Right ventricle myocardium inferior (tissue), 1 donor: ENCODE measurements around the gene AQP7. TPM values are rescaled to one million over a fixed set of nuclear protein-coding genes. Genes with fewer than 3 reads are reported as not detected.
"Not testable (repeated sequence)": the region's sequence is repeated elsewhere in the genome, so short reads cannot be mapped to it uniquely, and the experiment has no call there.

ENCODE experiments used
- ATAC-seq: fragments of 200-7000 bp; cut with Tn5 transposase; one replicate; pipeline ENCODE4 v1.9.1; 2020; ENCODE audit warnings: mild to moderate bottlenecking, moderate library complexity
- DNase-seq: peaks from one replicate; pipeline ENCODE4 v3.0.0; 2021; ENCODE audit errors: missing footprints
- intact Hi-C: fragments of 100-400 bp; cut with DNase I; formaldehyde crosslinking; loops from one replicate; pipeline ENCODE4 v1.11.0; 2022
- total RNA-seq: library from RNA; stranded (reverse); fragmentation: NEBNext Ultra II Directional; extraction: Animal tissue kit (Norgen Biotek cat#: 25700); gene quantifications from one replicate; pipeline ENCODE4 v1.2.1, GENCODE V29; 2021
- donor health status: DM: no; HTN: yes; CAD: no; lungs with severe emphysema.

Gene AQP7
- total RNA-seq, 1 donor from 2014 or later: 147 TPM

DNA sequence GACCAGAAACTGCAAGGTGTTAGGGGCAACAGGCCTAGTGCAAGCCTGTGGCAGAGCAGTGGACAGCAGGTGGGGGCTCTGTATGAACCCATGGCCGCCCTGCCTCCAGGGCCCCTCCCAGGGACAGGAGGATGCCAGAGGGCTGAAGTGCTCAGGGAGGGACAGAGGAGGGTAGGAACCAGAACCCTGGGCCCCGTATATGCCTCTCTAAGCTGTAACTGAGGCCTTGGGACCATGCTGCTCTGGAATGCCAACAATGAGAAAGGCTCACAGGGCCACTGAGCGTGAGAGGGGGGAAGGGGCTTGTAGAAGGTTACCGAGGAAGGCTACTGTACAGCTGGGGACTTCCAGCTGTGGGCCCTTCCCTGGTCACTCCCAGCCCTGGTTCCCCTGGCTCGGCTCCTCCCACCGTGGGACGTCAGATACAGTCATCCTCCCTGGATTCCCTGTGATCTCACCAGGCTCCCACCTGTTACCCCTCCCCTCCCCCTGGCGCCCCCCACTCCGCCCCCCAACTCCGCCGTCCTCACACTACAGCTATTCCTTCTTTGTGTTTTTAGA, 21.1 kb downstream of the AQP7 start:
- DNase-seq (no peak), ATAC-seq (peak; percentile 65)

GRCh38 chr9:33380390-33381094, 21.8 kb downstream of the AQP7 start:
- ATAC-seq (peak; percentile 12), DNase-seq (no peak)
- intact Hi-C loops: no loop called here

More for the DNA sequence above, 21.1 kb downstream of the AQP7 start:
- intact Hi-C loops: no loop called here

DNA sequence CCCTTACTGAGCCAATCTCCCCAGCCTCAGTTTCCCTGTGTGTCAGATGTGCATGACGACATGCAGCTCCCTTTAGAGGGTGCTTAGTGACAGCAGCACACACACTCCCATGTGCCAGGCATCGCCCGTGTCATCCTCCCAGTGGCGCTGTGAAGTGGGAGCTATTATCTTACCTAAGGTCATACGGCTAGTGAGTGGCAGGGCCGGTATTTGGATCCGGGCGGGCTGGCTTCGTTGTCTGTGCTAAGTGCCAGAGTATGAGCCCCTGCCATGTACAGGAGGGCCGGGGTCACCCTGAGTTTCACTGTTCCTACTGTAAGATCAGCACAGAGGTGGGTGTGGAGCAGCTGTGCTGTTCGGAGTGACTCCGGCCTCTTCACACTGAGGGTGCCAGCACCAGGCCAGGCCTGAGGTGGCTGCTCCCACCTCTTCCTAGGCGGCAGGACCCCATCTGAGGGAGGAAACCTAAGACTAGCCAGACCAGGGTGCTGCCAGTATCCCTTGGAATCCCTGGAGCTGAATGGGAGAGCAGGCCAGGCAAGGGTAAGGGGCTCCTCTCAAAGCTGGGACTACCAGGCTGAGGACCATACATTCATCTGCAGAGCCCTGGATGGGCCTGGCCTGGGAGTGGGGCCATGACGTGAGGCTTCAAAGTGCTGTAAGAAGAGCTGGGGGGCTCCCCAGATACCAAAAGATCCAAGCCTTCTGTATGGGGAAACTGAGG, 22.5 kb downstream of the AQP7 start:
- DNase-seq (no peak), ATAC-seq (peak; percentile 42)
- intact Hi-C loops: loop anchor here (5.0 to 10.0 kb wide), 2 partner anchors 72 to 135 kb away; no protein-coding TSS in a partner anchor

- no peak for DNase-seq
- ATAC-seq: no peak
- intact Hi-C loops: loop anchor here (5.0 to 10.0 kb wide), 2 partner anchors 74 to 137 kb away; no protein-coding TSS in a partner anchor
Measured at GRCh38 chr9:33378121-33378795, 24.1 kb downstream of the AQP7 start.

DNA sequence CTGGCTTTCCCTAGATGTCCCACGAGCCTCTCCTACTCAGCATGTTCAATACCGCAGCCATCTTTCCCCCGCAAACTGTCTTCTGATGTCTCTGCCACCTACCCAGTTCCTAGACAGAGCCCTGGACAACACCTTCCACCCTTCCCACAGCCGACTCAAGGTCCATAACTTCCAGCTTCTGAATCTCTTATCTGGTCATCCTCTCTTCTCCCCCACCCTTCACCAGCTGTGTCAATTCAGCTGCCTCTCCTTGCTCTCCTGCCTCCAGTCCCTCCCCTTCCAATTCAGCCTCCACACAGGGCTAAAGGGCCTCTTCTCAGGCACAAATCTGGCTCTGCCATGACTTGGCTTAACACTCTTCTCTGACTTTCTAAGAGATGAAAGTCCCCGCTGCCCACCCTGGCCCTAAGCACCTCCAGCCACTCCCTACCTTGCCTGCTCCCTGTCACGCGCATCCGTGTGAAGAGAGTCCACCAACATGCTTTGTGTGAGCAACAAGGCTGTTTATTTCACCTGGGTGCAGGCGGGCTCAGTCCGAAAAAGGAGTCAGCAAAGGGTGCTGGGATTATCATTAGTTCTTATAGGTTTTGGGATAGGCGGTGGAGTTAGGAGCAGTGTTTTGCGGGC, 25.2 kb downstream of the AQP7 start:
- no peak for ATAC-seq
- intact Hi-C loops: loop anchor here (5.0 to 10.0 kb wide), 2 partner anchors 75 to 138 kb away; no protein-coding TSS in a partner anchor
- DNase-seq: no peak

GRCh38 chr9:33375841-33376321, 26.5 kb downstream of the AQP7 start:
- DNase-seq (no peak), ATAC-seq (no peak)
- intact Hi-C loops: loop anchor here (1.0 to 10.0 kb wide), 5 partner anchors 39 to 139 kb away; no protein-coding TSS in a partner anchor

- DNase-seq (no peak), ATAC-seq (peak; percentile 40)
- intact Hi-C loops: loop anchor here (1.0 to 10.0 kb wide), 5 partner anchors 40 to 139 kb away; no protein-coding TSS in a partner anchor
Measured at GRCh38 chr9:33375238-33375840, 27.0 kb downstream of the AQP7 start.

GRCh38 chr9:33374634-33375237, 27.6 kb downstream of the AQP7 start:
- intact Hi-C loops: loop anchor here (1.0 to 10.0 kb wide), 5 partner anchors 41 to 140 kb away; no protein-coding TSS in a partner anchor
- ATAC-seq: peak; percentile 80
- no peak for DNase-seq

DNA sequence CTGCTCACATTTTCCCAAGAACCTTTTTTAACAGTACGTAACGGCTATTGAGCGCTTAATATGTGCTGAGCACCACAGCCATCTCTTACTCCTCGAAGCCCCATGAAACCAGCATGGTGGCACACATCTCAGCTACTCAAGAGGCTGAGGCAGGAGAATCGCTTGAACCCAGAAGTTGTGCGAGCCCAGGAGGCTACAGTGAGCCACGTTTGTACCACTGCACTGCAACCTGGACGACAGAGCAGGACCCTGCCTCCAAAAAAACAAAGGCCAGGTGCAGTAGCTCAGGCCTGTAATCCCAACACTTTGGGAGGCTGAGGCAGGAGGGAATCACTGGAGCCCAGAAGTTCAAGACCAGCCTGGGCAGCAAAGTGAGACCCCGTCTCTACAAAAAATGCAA, 28.2 kb downstream of the AQP7 start:
- no peak for DNase-seq
- ATAC-seq: no peak
- intact Hi-C loops: loop anchor here (2.0 to 10.0 kb wide), 2 partner anchors 93 to 141 kb away; no protein-coding TSS in a partner anchor

DNA sequence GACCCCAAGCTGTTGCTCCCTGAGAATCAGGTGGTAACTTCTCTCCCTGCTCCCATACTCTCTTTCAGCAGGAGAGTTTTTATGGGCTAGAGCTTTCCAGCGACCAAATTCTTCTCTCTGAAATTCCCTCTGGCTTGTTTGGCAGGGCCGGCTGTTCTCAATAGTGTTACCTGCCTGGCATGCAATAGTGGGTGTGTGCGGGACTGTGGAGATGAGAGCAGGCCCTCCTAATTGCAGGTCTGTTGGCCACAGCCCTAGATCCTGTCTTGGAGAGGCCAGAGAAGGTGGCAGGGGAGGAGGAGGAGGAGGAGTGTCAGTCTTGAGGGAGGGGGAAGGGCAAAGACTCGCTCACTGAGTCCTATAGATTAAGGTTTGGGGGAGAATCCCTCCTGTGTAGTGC, 29.5 kb downstream of the AQP7 start:
- no peak for ATAC-seq

GRCh38 chr9:33366979-33367480, 35.3 kb downstream of the AQP7 start:
- ATAC-seq: no peak
- no peak for DNase-seq
- intact Hi-C loops: no loop called here

More for the DNA sequence above, 29.5 kb downstream of the AQP7 start:
- intact Hi-C loops: loop anchor here (10.0 kb wide), 1 partner anchor 142 kb away; no protein-coding TSS in a partner anchor
- DNase-seq: no peak

DNA sequence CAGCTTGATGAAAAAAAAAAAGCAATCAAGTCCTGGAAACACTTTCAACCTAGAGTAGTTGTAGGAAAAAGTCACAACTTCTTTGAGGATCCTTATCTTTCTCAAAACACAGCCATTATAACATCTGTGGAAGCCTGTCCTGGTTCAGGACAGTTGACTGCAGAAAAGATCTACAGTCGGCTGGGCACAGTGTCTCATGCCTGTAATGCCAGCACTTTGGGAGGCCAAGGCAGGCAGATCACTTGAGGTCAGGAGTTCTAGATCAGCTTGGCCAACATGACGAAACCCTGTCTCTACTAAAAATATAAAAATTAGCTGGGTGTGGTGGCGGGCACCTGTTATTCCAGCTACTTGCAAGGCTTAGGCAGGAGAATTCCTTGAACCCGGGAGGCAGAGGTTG, 37.6 kb downstream of the AQP7 start:
- DNase-seq, ATAC-seq, intact Hi-C loops: not testable (repeated sequence)

DNA sequence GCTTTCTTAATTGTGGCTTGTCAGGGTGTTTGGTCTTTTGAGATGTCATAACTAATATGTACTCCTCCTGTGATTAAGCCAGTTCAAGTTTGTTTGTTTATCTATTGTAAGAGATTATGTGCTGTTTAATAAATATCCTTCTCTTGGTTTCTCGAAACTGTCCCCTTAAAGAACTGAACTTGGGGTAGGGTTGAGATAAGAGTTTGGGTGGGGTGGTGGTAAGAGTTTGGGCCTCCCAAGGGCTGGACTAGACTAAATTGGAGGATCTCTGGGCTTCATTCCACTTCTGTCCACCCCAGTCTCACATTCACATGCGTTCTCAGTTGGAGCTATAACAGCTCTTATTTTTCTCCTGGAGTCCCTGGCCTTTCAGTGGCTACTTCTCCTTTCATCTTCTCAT, 38.2 kb downstream of the AQP7 start:
- ATAC-seq (no peak), DNase-seq (no peak)
- intact Hi-C loops: no loop called here

- intact Hi-C loops, ATAC-seq, DNase-seq: not testable (repeated sequence)
Measured at GRCh38 chr9:33358641-33359040, 43.7 kb downstream of the AQP7 start.

- no peak for DNase-seq
- intact Hi-C loops: no loop called here
- ATAC-seq: no peak
Measured at GRCh38 chr9:33355933-33356332, 46.4 kb downstream of the AQP7 start.

- DNase-seq: no peak
- ATAC-seq: peak; percentile 17
- intact Hi-C loops: no loop called here
Measured at GRCh38 chr9:33354651-33355211, 47.6 kb downstream of the AQP7 start.

DNA sequence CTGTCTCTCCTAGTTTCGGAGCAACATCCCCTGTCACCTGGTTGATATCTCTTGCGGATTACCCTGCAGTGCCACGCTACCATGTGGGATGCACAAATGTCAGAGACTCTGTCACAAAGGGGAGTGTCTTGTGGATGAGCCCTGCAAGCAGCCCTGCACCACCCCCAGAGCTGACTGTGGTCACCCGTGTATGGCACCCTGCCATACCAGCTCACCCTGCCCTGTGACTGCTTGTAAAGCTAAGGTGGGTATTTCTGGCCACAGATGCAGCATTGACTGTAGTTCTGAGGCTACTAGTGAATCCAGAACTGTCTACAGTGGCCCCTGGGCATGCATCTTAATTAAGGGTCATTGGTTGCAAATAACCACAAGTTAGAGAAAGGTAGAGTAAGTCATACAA, 50.8 kb downstream of the AQP7 start:
- ATAC-seq: peak; percentile 32
- intact Hi-C loops: no loop called here
- DNase-seq: no peak
